Lung (tissue), 12 donors: ENCODE data around the gene MDFI. TPM values are rescaled to one million over a fixed set of nuclear protein-coding genes. Genes with fewer than 3 reads are reported as not detected.

Experiments used
- ATAC-seq: fragments of 200-7000 bp; cut with Tn5 transposase; one replicate; pipeline ENCODE4 v1.9.1; 2020; ENCODE audit warnings: moderate number of reproducible peaks; ENCODE audit not compliant: insufficient read depth, low FRiP score
- DNase-seq, 3 donors: peaks; one replicate each; pipeline ENCODE4 v3.0.0-alpha.2; 2013 to 2017
- H3K27ac ChIP-seq, 2 donors: one replicate each; pipeline ENCODE4 v1.5.1; 2013; ENCODE audit warnings: mild to moderate bottlenecking in 2 of 2, moderate library complexity in 2 of 2, control low read depth in 1 of 2, inconsistent platforms in 1 of 2, low read depth in 1 of 2, low read length in 1 of 2
- H3K27me3 ChIP-seq, 3 donors: one replicate each; pipeline ENCODE4 v1.5.1; 2013; ENCODE audit warnings: low read length in 2 of 3; ENCODE audit not compliant: control insufficient read depth in 3 of 3, insufficient read depth in 3 of 3
- H3K36me3 ChIP-seq, 4 donors: one replicate each; pipeline ENCODE4 v1.5.1; 2013; ENCODE audit warnings: low read length in 4 of 4, mild to moderate bottlenecking in 1 of 4, moderate library complexity in 1 of 4; ENCODE audit not compliant: control insufficient read depth in 4 of 4, insufficient read depth in 4 of 4
- H3K4me1 ChIP-seq, 5 donors: one replicate each; pipeline ENCODE4 v1.5.1; 2013; ENCODE audit warnings: low read length in 5 of 5, mild to moderate bottlenecking in 2 of 5, moderate library complexity in 1 of 5; ENCODE audit not compliant: control insufficient read depth in 5 of 5, insufficient read depth in 5 of 5
- H3K4me3 ChIP-seq: one replicate; pipeline ENCODE4 v1.5.1; 2013; ENCODE audit warnings: mild to moderate bottlenecking, control low read depth, moderate library complexity
- H3K9ac ChIP-seq, 2 donors: one replicate each; pipeline ENCODE4 v1.5.1; 2013; ENCODE audit warnings: low read length in 2 of 2, control low read depth in 1 of 2; ENCODE audit not compliant: insufficient read depth in 1 of 2
- H3K9me3 ChIP-seq, 4 donors: one replicate each; pipeline ENCODE4 v1.5.1; 2013; ENCODE audit warnings: low read length in 3 of 4, mild to moderate bottlenecking in 1 of 4, moderate library complexity in 1 of 4; ENCODE audit not compliant: control insufficient read depth in 4 of 4, insufficient read depth in 3 of 4
- WGBS, 2 donors: extraction: QIAGEN DNeasy Blood & Tissue Kit; methylation state at CpG; one replicate each; pipeline ENCODE4 v1.1.7; 2013; 5-methylcytosine and 5-hydroxymethylcytosine counted together
- polyA plus RNA-seq, 2 donors: library from polyadenylated mRNA; stranded (reverse); fragments of 200-250 nt; gene quantifications; one replicate each; pipeline ENCODE4 v1.2.1, GENCODE V29; 2013
- total RNA-seq, 2 donors: library from RNA; depleted of rRNA in 1 of 2; stranded (reverse); fragments of >200 nt in 1 of 2; gene quantifications; one replicate each; pipeline ENCODE4 v1.2.1, GENCODE V29; 2014 to 2021
- TF ChIP-seq, protein P1 (sequence below): IDR thresholded peaks from 2 replicates; pipeline ENCODE4 v1.5.1; 2012; ENCODE audit warnings: mild to moderate bottlenecking; ENCODE audit errors: control extremely low read depth, extremely low read depth
- donor health status: control.
- donor health status: control.
- donor health status: Bipolar disorder and iron deficiency.
- donor health status: healthy.
- donor health status: DM: yes; HTN: yes; CAD: no.

Gene MDFI
- total and polyA plus RNA-seq, 4 donors: 16.4 to 36.4 (median 21.9) TPM

GRCh38 chr6:41640426-41640825 lies 2.2 kb downstream of the MDFI start:
- Histone ChIP-seq H3K27ac (no peak overlapping the region), H3K9ac (no peak overlapping the region), H3K27me3 (no peaks in the 10 kb centered on the region), H3K4me1 (peaks cover 0 to 75% (median 40%) of the 10 kb centered on the region in 5 donors), H3K9me3 (no peaks in the 10 kb centered on the region), H3K4me3 (no peak overlapping the region), H3K36me3 (peaks cover 0 to 24% (median 4%) of the 10 kb centered on the region in 4 donors)
- TF ChIP-seq, protein P1, sequence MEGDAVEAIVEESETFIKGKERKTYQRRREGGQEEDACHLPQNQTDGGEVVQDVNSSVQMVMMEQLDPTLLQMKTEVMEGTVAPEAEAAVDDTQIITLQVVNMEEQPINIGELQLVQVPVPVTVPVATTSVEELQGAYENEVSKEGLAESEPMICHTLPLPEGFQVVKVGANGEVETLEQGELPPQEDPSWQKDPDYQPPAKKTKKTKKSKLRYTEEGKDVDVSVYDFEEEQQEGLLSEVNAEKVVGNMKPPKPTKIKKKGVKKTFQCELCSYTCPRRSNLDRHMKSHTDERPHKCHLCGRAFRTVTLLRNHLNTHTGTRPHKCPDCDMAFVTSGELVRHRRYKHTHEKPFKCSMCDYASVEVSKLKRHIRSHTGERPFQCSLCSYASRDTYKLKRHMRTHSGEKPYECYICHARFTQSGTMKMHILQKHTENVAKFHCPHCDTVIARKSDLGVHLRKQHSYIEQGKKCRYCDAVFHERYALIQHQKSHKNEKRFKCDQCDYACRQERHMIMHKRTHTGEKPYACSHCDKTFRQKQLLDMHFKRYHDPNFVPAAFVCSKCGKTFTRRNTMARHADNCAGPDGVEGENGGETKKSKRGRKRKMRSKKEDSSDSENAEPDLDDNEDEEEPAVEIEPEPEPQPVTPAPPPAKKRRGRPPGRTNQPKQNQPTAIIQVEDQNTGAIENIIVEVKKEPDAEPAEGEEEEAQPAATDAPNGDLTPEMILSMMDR: no peak
- 87 to 88% methylated on average over 7 of the region's 7 CpGs for whole genome bisulfite sequencing, 2 donors
- ATAC-seq (no peak), DNase-seq (no peak)

- WGBS, 2 donors: 84 to 94% methylated on average over 9 of the region's 9 CpGs
- Histone ChIP-seq H3K4me1 (peaks cover 0 to 74% (median 44%) of the 10 kb centered on the region in 5 donors), H3K9ac (no peak overlapping the region), H3K4me3 (no peak overlapping the region), H3K27ac (no peak overlapping the region), H3K9me3 (no peaks in the 10 kb centered on the region), H3K27me3 (no peaks in the 10 kb centered on the region), H3K36me3 (peaks cover 0 to 31% (median 4%) of the 10 kb centered on the region in 4 donors)
- ATAC-seq (no peak), DNase-seq (no peak)
- TF ChIP-seq, protein P1: no peak
Measured at GRCh38 chr6:41641352-41641925, 3.2 kb downstream of the MDFI start.

- DNase-seq (no peak), ATAC-seq (no peak)
- no peaks in the 10 kb centered on the region for H3K9me3 ChIP-seq
- no peak overlapping the region for H3K9ac ChIP-seq
- peaks cover 0 to 80% (median 47%) of the 10 kb centered on the region in 5 donors for H3K4me1 ChIP-seq
- TF ChIP-seq, protein P1: no peak
- H3K4me3 ChIP-seq: no peak overlapping the region
- peak overlapping the region in 1 of 2 donors; percentile 40 for H3K27ac ChIP-seq
- peaks cover 0 to 40% (median 6%) of the 10 kb centered on the region in 4 donors for H3K36me3 ChIP-seq
- H3K27me3 ChIP-seq: no peaks in the 10 kb centered on the region
- WGBS, 2 donors: 68 to 74% methylated on average over 11 of the region's 11 CpGs
Measured at GRCh38 chr6:41642090-41642959, 4.1 kb downstream of the MDFI start.
